ENCODE results near the gene DNAJC24.

- no peak for TF ChIP-seq EZH2 (IDR thresholded peaks at IDR 0.05; ENCODE audit: low read length, unreplicated experiment)
- TF ChIP-seq CTCF (conservative IDR thresholded peaks at IDR 0.05; ENCODE audit: low read depth, low read length), result no peak
Observed at GRCh38 chr11:31478223-31478590, 108.5 kb downstream of the DNAJC24 start.

Data from PC-3 (cell line).